GM10847 (cell line): ENCODE measurements around the gene DNAAF5.

Source experiments
- POLR2A ChIP-seq: IDR thresholded peaks from 2 replicates; pipeline ENCODE4 v1.6.1; 2011; ENCODE audit not compliant: insufficient read length; ENCODE audit errors: extremely low read depth

DNAAF5 gene

DNA sequence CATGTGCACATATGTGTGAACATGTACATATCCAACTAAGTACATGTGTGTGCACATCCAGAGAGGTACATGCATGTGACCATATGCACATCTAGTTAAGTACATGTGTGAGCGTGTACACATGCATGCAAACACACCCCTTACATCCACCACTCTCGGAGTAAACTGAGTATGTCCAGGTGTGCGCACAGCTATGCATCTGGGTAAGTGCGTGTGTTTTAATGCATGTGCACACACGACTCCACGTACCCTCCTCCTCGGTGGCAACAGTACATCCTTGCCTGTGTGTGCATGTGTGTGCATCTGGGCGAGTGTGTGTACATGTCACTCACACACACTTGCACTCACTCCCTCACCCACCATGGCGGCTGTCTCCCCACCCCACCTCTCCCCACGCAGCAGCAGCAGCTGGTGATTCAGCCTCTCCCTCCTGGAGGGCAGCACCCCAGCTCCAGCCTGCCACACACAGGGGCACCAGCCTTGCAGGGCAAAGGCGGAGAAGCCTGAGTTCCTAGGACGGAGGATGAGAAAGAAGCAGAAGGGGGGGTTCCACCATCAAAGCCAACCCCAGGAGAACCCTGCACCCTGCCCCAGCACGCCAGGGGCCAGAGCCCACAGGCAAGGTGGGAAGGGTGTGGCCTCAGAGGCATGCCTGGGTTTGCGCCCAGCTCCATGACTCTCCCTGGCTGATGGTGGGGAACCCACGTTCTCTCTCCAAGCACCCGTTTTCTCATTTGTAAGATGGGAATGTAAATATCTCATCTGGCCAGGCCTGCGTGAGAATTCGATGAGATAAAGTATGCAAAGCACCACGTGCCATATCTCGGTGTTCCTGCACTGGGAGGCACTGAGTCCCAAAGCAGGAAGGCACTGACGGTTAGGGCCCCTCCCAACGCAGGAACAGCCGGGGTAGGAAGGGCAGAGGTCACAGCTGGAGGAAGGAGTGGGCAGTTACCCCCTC, 27.7 kb upstream of the DNAAF5 start:
- no peak for TF ChIP-seq POLR2A

DNA sequence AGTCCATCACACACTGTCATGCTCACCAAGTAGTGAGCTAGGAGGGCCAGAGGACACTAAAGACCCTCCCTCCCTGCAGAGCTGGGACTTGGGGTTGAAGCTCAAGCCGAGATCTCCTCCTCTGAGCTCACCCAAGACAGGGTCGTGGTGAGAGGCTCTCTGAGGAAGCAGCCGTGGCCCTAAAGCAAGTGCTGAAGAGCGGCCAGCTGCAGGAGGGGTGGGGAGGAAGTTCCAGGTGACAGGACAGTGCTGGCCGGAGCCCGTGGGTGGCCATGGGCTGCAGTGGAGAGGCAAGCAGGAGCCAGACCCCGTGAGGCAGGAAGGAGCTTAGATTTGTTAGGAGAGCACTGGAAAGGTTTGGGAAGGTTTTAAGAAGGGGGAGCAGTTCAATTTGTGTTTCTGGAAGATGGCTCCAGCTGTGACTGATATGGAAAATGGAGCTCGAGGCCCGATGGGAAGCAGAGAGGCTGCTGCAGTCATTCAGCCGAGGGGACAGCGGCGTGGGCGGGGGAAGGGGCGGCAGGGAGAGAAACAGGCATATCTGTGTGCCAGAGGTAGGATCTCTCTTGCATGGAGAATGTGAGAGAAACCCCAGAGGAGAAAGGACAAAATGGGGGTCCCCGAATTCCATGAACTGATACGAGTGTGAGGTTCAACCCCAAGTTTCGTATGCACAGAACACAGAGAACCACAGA, 26.9 kb upstream of the DNAAF5 start:
- no peak for TF ChIP-seq POLR2A

DNA sequence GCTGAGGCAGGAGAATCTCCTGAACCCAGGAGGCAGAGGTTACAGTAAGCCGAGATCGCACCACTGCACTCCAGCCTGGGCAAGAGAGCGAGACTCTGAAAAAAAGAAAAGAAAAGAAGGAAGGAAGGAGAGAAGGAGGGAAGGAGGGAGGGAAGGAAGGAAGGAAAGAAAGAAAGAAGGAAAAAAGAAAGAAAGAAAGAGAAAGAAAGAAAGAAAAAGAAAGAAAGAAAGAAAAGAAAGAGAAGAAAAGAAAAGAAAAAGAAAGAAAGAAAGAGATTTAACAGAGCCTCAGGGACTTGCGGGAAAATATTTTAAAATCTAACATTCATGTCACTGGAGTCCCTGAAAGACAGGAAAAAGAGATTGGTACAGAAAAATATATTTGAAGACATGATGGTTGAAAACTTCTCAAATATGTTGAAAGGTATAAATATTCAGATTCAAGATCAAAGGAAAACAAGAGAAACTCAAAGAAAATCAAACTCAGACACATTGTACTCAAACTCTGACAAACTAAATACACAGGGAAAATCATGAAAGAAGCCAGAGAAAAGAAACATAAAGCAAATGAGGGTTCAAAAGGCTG, 25.3 kb upstream of the DNAAF5 start:
- no peak for TF ChIP-seq POLR2A

DNA sequence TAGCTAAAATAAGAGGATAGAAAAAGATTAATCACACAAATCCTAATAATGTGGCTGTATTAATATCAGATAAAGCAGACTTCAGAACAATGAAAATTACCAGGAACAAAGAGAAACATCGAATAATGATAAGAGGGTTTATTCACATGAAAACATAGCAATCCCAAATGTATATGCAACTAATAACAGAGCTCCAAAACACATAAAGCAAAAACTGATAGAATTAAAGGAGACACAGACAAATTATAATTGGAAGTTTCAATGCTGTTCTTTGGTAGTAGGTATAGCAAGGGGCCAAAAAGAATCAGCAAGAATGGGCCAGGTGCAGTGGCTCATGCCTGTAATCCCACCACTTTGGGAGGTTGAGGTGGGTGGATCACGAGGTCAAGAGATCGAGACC, 23.4 kb upstream of the DNAAF5 start:
- TF ChIP-seq POLR2A, result no peak

DNA sequence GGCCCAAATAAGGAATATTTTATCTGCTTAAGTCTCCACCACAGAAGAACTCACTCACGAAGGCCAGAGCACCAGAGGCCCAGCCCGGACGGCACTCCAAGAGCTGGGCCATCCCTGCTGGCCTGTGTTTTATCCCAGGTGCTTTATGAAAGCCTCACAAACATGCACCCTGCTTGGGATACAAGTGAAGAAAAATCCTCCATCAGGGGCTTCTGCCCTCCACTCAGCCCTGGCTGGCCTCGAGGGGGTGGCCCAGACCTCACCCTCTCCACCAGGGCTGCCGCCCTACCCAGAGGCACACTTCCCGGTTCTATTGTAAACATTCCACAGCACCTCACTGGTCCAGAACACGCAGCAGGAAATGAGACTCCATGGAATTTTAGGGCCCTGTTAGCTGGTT, 19.8 kb upstream of the DNAAF5 start:
- no peak for TF ChIP-seq POLR2A

DNA sequence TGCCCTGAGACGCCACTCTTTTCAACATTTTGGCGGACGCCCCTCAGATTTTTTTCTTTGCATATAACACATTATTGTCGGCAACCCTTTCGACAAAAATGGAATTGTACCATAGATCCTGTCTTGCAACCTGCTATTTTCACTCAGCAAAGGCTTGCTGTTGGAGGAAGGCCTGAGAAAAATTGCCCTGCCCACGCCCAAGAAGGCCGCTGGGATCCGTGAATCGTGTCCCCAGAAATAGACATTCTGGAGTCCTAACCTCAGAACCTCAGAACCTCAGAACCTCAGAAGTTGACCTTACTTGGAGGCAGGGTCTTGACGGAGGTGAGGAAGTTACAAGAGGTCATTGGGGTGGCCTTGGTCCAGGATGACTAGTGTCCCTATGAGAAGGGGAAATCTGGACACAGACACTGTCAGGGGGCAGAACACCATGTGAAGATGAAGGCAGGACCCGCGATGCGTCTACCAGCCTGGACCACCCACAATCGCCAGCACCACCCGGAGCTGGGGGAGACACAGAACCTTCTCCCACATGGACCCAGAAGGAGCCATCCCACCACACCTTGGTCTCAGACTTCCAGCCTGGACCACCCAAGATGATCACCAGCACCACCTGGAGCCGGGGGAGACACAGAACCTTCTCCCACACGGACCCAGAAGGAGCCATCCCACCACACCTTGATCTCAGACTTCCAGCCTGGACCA, 19.1 kb upstream of the DNAAF5 start:
- TF ChIP-seq POLR2A, result no peak

DNA sequence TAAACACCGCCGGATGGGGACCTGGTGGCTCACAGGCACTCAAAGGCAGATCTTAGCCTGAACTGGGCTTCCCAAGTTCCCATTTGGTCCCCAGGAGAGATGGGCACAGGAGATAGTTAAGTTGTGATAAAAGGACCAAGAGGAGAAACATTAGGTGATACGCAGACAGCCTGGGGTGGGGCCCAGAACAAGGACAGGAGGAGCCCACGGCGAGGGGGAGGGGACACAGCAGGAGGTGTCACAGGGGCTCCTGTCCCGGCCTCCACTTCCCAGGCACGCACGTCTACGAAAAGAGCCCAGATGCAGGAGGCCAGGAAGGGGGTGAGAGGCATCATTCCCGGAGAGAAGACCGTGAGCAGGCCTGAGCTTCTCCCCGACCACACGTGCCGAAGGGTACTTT, 16.3 kb upstream of the DNAAF5 start:
- TF ChIP-seq POLR2A, result no peak

DNA sequence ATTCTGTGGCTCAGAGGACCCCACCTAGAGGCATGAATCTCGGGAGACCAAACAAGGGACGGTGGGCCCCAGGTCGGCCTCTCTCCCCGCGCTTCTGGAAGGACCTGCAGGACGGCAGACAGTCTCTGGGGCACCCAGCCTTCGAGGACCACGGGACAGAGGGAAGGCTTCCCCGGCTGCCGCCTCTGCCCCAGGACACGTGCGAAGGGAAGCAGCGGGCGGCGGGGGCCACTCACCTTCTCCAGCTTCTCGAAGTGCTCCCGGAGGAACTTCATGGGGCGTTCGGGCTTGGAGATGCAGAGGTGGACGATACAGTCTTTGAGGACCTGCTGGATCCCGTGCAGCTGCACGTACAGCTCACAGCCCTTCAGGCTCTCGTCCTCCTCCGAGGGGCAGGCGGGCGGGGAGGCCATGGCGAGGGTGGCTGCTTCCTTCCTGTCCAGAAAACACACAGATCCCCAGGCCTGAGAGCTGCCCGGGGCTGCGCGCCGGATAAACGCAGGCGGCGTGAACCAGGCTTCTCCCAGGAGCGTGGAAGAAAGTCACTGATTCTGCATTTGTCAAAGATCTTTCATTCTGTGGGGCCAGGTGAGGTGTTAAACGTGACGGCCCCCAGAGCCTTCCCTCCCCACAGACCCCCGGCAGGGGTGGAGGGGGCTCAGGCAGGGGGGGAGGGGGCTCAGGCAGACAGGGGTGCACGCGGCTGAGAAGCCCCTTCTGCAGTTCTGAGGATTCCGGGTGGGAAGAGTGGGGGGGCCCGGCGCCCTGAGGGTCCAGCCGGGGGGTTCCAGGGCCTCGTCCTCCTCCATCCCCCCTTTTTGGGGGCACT, 15.2 kb upstream of the DNAAF5 start:
- no peak for TF ChIP-seq POLR2A

DNA sequence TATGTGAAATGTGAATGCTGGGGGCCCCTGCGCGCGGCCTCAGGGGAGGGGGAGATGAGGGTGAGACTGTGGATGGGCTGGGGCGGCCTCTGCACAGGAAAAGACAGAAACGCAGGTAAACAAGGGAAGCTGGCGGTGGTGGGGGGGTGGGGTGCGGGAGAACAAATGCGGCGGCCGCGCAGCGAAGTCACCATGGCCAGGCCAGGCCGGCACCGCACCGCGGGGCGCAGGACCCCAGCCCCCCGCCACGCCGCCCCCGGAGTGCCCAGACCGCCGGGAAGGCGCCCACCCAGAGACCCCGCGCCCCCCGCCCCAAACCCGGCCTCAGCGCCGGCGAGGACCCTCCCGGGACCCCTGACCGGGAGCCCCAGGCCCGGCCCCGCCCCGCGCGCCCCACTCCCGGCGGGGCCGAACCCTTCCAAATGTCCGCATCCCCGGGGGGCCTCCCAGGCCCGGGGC, 14.5 kb upstream of the DNAAF5 start:
- no peak for TF ChIP-seq POLR2A

DNA sequence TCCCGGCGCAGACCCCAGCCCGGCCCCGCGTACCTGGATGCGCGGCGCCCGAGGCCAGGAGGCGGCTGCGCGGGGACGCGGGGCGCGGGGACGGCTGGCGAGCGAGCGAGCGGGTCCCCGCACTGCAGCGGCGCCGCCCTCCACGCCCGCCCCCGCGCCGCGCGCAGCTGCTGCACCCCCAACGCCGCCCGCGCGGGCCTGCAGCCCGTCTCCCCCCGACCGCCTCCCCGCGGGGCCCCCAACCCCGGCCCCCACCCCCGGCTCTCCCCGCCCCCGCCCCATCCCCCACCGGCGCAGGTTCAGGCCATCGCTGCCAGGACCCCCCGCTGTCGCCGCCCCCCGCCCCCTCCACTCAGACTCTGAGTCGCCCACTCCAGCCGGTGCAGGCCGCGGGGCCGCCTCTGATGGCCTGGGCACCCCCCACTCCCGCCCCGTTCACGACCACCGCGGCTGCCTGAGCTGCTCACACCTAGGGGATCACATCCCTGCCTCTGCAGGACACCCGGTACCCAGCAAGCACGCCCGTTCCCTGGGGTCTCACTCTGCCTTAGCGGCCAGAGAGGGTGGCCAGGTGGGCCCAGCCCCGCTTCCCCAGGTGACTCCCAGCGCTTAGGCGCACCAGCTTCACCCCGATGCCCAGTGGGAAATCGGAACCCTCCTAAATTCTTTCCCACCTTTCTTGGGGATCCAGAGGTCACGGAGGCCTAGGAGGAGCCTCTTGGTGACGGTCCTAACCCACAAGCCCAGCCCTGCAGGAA, 13.9 kb upstream of the DNAAF5 start:
- TF ChIP-seq POLR2A, result no peak

DNA sequence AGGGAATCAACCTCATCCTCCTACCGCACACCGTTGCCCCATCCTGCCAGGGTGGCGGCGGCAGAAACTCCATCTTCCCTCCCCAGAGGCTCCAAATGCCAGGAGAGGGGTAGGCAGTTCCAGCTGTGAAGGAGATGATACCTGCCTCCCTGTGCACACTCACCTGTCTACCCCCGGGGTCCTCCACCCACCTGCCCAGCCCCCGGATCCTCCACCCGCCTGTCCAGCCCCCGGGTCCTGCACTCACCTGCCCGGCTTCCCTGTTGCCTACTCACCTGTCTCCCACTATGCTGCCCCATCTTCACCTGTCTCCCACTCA, 13.4 kb upstream of the DNAAF5 start:
- no peak for TF ChIP-seq POLR2A

DNA sequence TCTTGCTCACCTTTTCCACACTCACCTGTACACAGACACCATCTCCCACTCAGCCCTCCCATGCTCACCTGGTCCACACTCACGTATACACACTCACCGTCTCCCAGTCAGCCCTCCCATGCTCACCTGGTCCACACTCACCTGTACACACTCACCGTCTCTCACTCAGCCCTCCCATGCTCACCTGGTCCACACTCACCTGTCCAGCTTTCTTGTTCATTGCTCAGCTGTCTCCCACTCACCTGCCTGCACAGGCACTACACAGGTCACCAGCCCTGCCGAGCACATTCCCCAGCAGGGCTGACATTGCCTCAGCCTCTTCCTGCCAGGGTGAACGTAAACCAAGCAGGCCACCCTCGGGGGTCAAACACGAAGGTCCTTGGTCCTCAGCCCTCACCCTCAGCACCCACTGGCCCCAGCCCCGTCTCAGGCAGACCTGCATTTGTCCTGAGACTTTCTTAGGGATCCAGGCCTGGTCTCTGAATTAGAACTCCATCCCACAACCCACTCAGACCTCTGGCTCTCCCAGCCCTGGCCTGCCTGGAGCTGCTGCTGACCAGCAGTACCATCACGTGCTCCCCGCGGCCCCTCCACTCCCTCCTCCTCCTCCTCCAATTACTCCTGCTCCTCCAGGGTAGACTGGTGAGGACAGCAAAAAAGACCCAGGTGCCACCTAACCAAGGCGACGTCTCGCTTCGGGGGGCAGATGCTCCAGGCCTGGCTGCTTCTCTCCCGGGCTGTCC, 12.8 kb upstream of the DNAAF5 start:
- TF ChIP-seq POLR2A, result no peak

DNA sequence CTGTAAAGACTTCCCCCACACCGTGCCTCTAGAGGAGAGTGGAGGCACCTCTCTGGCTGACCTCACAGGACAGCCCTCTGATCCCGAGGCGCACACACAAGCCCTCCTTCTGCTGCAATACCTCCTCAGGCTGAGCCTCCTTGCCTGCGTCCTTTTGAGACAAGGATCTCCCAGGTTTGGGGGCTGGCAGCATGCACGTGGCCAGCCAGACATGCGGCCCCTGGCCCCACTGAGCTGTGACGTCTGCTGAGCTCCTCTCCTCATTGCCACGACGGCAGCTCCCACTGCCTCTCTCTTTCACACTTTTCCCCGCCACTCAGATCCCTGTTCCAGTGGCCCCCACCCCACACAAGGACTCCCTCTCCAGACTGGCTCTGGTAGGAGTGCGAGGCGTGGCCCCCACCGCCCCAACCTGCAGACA, 12.2 kb upstream of the DNAAF5 start:
- no peak for TF ChIP-seq POLR2A
